Jurkat, Clone E6-1 (cell line): ENCODE data around the gene DHX38.

Source experiments
- DNase-seq: peaks from one replicate; pipeline ENCODE4 v3.0.0-alpha.2; 2011; ENCODE audit warnings: low read depth, low spot score
- H3K4me3 ChIP-seq: 2 replicates; pipeline ENCODE4 v1.5.1; 2011; ENCODE audit warnings: mild to moderate bottlenecking, low read length, control low read depth, moderate library complexity

The DHX38 gene

DNA sequence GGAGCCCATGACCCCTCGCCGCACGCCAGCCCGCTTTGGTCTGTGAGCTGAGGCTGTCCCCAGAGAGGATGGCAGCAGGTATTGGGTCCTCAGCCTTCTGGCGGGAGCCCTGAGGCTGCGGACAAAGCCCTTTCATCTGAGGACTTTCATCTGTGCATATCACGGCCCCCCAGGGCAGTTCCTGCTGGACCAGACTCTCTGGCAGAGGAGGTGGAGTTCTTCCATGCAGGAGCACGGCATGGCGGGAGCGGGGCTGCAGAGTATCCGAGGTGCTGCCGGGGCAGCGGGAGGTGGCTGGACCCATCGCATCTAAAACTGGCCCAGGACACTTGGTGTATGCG is 18.8 kb downstream of the DHX38 start:
- H3K4me3 ChIP-seq = no peak overlapping the region
- DNase-seq = no peak

GRCh38 chr16:72112906-72113615 is 19.4 kb downstream of the DHX38 start:
- H3K4me3 ChIP-seq = no peak overlapping the region
- DNase-seq = no peak

- DNase-seq = no peak
- no peak overlapping the region for H3K4me3 ChIP-seq
Observed at GRCh38 chr16:72113616-72113945, 19.9 kb downstream of the DHX38 start.

GRCh38 chr16:72120026-72120425 is 26.4 kb downstream of the DHX38 start:
- DNase-seq = no peak
- no peak overlapping the region for H3K4me3 ChIP-seq

- no peak for DNase-seq
- no peak overlapping the region for H3K4me3 ChIP-seq
Observed at GRCh38 chr16:72122308-72122707, 28.7 kb downstream of the DHX38 start.

- no peak overlapping the region for H3K4me3 ChIP-seq
- no peak for DNase-seq
Observed at GRCh38 chr16:72122916-72123315, 29.3 kb downstream of the DHX38 start.

- no peak for DNase-seq
Observed at GRCh38 chr16:72123426-72123825, 29.8 kb downstream of the DHX38 start.

GRCh38 chr16:72124148-72124547 is 30.5 kb downstream of the DHX38 start:
- DNase-seq = no peak
- no peak overlapping the region for H3K4me3 ChIP-seq

More at GRCh38 chr16:72123426-72123825, 29.8 kb downstream of the DHX38 start:
- H3K4me3 ChIP-seq = no peak overlapping the region

GRCh38 chr16:72124761-72125634 is 31.4 kb downstream of the DHX38 start:
- H3K4me3 ChIP-seq = no peak overlapping the region
- peak; percentile 51 for DNase-seq

DNA sequence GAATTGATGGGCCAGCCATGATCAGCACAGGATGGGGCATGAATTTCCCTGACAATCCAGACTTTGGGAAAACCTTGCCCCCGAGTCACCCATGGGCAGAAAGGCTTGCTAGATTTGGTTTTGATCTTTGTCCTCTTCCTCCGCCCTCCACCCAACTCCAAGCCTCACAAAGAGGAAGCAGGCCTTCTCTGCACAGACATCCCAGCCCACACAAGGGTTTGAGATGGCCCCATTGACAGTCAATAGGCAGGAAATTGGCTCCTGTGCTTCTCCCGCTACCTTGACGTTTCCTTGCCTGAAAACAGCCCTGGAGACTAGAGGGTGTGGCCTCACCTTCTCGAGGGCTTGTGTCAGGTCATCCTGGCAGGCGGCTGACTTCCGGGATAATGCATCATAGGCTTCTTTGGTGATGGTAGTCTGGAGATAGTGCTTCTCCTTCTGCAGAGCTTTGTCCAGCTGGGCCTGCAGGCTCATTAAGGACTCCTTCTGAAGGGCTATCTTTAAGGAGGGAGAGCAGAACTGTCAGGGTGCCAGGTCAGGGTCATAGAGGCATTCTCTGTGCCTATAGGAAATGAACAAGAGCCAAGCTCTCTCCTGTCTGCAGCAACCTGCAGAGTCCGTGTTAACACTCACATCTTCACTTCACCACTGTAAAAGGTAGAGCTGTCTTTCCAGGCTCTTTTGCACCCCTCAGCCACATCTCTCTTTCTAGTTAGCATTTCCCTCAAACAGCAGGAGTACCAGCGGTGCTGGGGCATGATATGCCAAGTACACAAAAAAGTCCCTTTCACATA is 32.2 kb downstream of the DHX38 start:
- H3K4me3 ChIP-seq = no peak overlapping the region
- DNase-seq = no peak

- DNase-seq = no peak
Observed at GRCh38 chr16:72126429-72126765, 32.8 kb downstream of the DHX38 start.

GRCh38 chr16:72128701-72129100 is 35.1 kb downstream of the DHX38 start:
- no peak overlapping the region for H3K4me3 ChIP-seq
- DNase-seq = no peak

More at GRCh38 chr16:72126429-72126765, 32.8 kb downstream of the DHX38 start:
- no peak overlapping the region for H3K4me3 ChIP-seq

DNA sequence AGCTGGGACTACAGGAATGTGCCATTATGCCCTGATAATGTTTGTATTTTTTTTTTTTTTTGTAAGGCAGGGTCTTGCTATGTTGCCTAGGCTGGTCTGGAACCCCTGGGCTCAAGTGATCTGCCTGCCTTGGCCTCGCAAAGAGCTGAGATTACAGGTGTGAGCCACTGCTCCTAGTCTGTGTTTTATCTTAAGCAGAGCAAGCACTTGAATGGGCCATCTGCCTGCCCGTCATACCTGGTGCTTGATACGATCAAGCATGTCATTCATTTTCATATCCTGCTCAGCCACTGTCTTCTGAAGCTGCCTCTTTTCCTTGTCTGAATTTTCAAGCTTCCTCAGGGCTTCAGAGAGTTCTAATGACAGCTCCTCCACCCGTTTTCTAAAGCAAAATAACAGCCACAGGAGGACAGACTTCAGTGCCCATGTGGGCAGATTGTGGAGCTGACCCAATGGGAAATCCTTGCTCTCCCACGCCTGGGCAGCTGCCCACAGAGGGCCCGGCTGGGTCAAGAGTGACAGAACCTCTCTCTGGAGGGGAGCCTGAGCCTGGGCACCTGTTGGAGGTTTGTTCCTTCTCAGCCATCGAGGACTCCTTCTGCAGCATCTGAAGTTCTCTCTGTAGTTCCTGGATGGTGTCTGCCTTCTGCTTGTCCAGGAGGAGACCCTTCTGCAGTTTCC is 36.5 kb downstream of the DHX38 start:
- no peak overlapping the region for H3K4me3 ChIP-seq
- DNase-seq = no peak

DNA sequence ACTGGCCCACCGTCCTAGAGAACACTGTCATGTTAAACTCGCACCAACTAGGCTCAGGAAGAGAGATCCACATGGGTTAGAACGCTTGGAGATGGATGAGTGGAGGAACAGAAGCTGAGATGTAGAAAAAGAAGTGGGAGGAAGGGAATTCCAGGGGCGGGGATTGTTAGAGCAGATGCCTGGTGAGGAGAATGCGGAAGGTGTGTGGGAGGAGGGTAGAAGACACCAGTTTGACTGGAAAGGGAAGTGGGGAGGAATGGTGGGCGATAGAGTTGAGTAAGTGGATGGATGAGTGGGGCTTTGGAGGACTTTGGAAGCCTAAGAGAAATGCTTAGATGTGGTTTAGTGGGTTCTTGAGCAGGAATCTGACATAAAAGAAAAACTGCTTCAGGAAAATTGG is 37.4 kb downstream of the DHX38 start:
- H3K4me3 ChIP-seq = no peak overlapping the region
- no peak for DNase-seq

GRCh38 chr16:72132726-72133125 is 39.1 kb downstream of the DHX38 start:
- DNase-seq = no peak

DNA sequence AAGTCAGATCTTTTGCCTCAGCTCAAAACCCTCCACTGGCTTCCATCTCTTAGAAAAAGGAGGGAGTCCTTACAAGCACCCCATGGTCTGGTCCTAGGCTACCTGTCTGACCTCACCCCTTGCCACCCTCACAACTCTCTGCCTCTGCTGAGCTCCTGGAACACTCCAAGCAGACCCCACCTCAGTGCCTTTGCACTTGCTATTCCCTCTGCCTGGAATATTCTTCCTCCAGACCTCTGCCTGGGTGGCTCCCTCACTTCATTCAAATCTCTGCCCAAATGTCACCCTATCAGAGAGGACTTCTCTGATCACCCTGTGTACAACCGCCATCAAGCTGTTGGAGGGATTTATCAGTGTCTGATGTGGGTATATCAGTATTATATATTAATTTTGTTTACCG is 40.9 kb downstream of the DHX38 start:
- no peak for DNase-seq
- no peak overlapping the region for H3K4me3 ChIP-seq

More at GRCh38 chr16:72132726-72133125, 39.1 kb downstream of the DHX38 start:
- no peak overlapping the region for H3K4me3 ChIP-seq

DNA sequence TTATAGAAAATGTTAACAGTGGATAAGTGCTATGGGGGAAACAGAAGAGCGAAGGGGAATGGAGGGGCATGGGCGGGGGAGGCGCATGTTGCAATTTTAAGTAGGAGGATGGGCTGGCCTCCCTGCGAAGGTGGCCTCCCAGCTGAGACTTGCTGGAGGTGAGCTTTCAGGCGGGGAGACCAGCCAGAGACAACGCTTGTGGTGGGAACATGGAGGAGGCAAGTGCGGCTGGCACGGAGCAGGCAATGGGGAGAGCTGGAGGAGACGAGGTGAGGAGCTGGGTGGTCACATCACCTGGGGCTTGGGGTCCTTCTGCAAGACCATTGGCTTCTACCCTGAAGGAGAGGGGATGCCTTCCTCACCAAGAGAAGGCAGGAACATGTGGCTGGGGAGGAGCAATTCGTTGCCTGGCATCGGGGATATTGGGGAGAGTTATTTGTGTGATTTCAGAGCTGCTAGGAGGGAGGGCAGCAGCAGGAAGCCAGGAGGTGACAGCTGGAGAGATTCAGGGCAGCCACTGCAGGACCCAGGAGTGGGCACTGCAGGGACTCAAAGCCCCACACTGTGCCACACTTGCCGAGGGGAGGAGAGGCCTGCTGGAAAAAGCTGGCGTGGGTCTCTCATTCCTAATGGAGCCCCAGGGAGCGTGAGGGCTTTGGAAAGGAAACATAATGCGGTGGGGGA is 43.9 kb downstream of the DHX38 start:
- DNase-seq = no peak
- no peak overlapping the region for H3K4me3 ChIP-seq

DNA sequence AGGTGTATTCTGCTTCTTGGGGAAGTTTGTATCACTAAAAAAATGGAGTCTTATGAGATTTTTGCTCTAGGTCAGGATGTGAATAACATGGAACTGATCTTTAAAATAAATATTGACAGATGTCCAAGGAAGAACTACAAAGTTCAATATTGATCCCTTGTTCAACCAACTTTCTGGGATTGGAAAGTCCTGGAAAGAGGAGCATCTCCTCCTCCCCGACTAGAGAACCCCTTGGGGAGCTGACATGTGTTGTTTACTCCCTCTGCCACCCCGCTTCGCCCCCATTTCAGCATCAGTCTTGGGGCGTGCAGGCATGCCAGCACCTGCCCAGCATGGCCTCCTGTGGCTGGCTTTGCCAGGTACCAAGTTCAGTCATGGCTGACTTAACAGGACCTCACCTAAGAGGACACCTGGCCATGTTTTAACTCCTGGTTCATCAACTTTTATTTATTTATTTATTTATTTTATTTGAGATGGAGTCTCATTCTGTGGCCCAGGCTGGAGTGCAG is 44.5 kb downstream of the DHX38 start:
- H3K4me3 ChIP-seq = no peak overlapping the region
- DNase-seq = no peak

DNA sequence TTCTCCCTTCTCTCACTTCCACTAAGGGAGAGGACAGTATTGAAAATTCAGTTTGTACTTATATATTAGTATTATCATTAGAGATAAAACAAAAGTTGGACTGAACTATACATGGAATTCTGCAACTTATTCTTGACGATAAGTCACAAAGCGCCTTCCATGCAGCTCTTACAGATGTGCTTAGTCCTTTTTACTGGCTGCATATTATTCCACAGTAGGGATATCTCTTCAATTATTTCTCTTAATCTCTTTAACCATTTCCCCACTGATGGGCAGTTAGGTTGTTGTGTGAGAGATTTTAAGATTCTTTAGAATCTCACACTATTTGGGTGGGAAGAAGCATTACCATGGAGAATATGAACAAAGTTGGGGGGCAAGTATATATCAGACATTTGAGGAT is 46.3 kb downstream of the DHX38 start:
- H3K4me3 ChIP-seq = no peak overlapping the region
- no peak for DNase-seq
